ENCODE data around the gene DBF4B.

GRCh38 chr17:44666006-44666405 lies 42.5 kb upstream of the DBF4B start:
- TF ChIP-seq CTCF (IDR thresholded peaks at IDR 0.05) = no peak
- no peak for TF ChIP-seq POLR2A (IDR thresholded peaks at IDR 0.05)

All from esophagus squamous epithelium (tissue), 4 donors.